Measurements from ENCODE around the gene SEC22C.

GRCh38 chr3:42547401-42547945 is 34.3 kb downstream of the SEC22C start:
- TF ChIP-seq CTCF (optimal IDR thresholded peaks at IDR 0.05 in 1 of 3, IDR thresholded peaks at IDR 0.05 in 1 of 3, conservative IDR thresholded peaks at IDR 0.05 in 1 of 3; ENCODE audit: extremely low read depth in 1 of 3, insufficient read depth in 2 of 3, low read length in 3 of 3) (peak; percentile 93 to 96 (median 95)), EZH2 (IDR thresholded peaks at IDR 0.05; ENCODE audit: low read length) (no peak)

Data from keratinocyte (primary cell).